Tibial nerve (tissue), 4 donors: ENCODE measurements around the gene PPBP. TPM values are rescaled to one million over a fixed set of nuclear protein-coding genes. Genes with fewer than 3 reads are reported as not detected.
"Not testable (repeated sequence)": the region's sequence is repeated elsewhere in the genome, so short reads cannot be mapped to it uniquely, and the experiment has no call there.

Experiments used
- DNase-seq, 2 donors: peaks; one replicate each; pipeline ENCODE4 v3.0.0-alpha.2; 2019; ENCODE audit warnings: low spot score in 2 of 2
- H3K27ac ChIP-seq, 4 donors: fragments of 200-600 bp; sonication (generic) in 3 of 4; one replicate each; pipeline ENCODE4 v1.5.1; 2017 to 2019; ENCODE audit warnings: mild to moderate bottlenecking in 1 of 4
- H3K27me3 ChIP-seq, 2 donors: fragments of 200-600 bp; sonication (generic) in 1 of 2; one replicate each; pipeline versions ENCODE4 v1.5.1 to v1.6.0; 2017 to 2019
- H3K36me3 ChIP-seq, 3 donors: fragments of 200-600 bp; sonication (generic); one replicate each; pipeline ENCODE4 v1.5.1; 2018 to 2019
- H3K4me1 ChIP-seq, 4 donors: fragments of 200-600 bp; sonication (generic) in 3 of 4; one replicate each; pipeline ENCODE4 v1.5.1; 2017 to 2019
- H3K4me3 ChIP-seq, 4 donors: fragments of 200-600 bp; sonication (generic) in 3 of 4; one replicate each; pipeline ENCODE4 v1.5.1; 2017 to 2019; ENCODE audit warnings: mild to moderate bottlenecking in 1 of 4, moderate library complexity in 1 of 4
- H3K9me3 ChIP-seq, 4 donors: fragments of 200-600 bp; sonication (generic) in 3 of 4; one replicate each; pipeline ENCODE4 v1.5.1; 2017 to 2019
- CTCF ChIP-seq, 5 experiments: fragments of 200-600 bp in 3 of 5; fragments of 450-650 bp in 2 of 5; sonication (generic) in 3 of 5; IDR thresholded peaks; one replicate each; pipeline ENCODE4 v1.5.1; 2016 to 2019; ENCODE audit warnings: antibody characterized with exemption in 5 of 5, mild to moderate bottlenecking in 3 of 5, moderate library complexity in 2 of 5
- EP300 ChIP-seq, 2 donors: sonication (generic); formaldehyde crosslinking; IDR thresholded peaks; one replicate each; pipeline ENCODE4 v1.6.1; 2017; ENCODE audit warnings: antibody characterized with exemption in 2 of 2, mild to moderate bottlenecking in 1 of 2
- POLR2A ChIP-seq, 2 donors: fragments of 450-650 bp; IDR thresholded peaks; one replicate each; pipeline ENCODE4 v1.6.1; 2017; ENCODE audit warnings: antibody characterized with exemption in 2 of 2, mild to moderate bottlenecking in 2 of 2, moderate library complexity in 2 of 2
- WGBS, 2 donors: methylation state at CpG; one replicate each; pipeline ENCODE4 v1.1.5; 2018; 5-methylcytosine and 5-hydroxymethylcytosine counted together
- total RNA-seq, 4 donors: library from RNA; depleted of rRNA; stranded (reverse); fragments of >200 nt; gene quantifications; one replicate each; pipeline ENCODE4 v1.1.0, GENCODE V29; 2016

The PPBP gene
- total RNA-seq, 4 donors from 2014 or later: 1.7 to 6.0 TPM; not detected in 2

- Histone ChIP-seq H3K27ac (no peak overlapping the region), H3K4me3 (no peak overlapping the region), H3K36me3 (no peaks in the 10 kb centered on the region), H3K27me3 (no peaks in the 10 kb centered on the region), H3K9me3 (peaks cover 0 to 12% (median 2%) of the 10 kb centered on the region in 4 donors), H3K4me1 (no peaks in the 10 kb centered on the region)
- 87 to 89% methylated on average over 3 of the region's 3 CpGs for WGBS, 2 donors
- no peak for DNase-seq
- TF ChIP-seq POLR2A (IDR thresholded peaks at IDR 0.05) (no peak), CTCF (IDR thresholded peaks at IDR 0.05) (no peak), EP300 (IDR thresholded peaks at IDR 0.05) (no peak)
Observed at GRCh38 chr4:73952352-73952751, 35.6 kb downstream of the PPBP start.

GRCh38 chr4:73950376-73950920 lies 37.5 kb downstream of the PPBP start:
- 41 to 58% methylated on average over 8 of the region's 8 CpGs for WGBS, 2 donors
- DNase-seq, H3K27me3 ChIP-seq, H3K36me3 ChIP-seq, H3K27ac ChIP-seq, H3K4me3 ChIP-seq, H3K4me1 ChIP-seq, H3K9me3 ChIP-seq: not testable (repeated sequence)

GRCh38 chr4:73948990-73949706 lies 38.8 kb downstream of the PPBP start:
- Histone ChIP-seq H3K4me3 (no peak overlapping the region), H3K9me3 (no peaks in the 10 kb centered on the region), H3K36me3 (no peaks in the 10 kb centered on the region), H3K27me3 (peaks cover 0 to 22% of the 10 kb centered on the region in 2 donors), H3K4me1 (peaks cover 0 to 5% (median 2%) of the 10 kb centered on the region in 4 donors), H3K27ac (no peak overlapping the region)
- WGBS, 2 donors: 88 to 89% methylated on average over 7 of the region's 7 CpGs
- no peak for DNase-seq
- TF ChIP-seq CTCF (IDR thresholded peaks at IDR 0.05): no peak

GRCh38 chr4:73948291-73948690 lies 39.7 kb downstream of the PPBP start:
- H3K27me3 ChIP-seq: peaks cover 0 to 30% of the 10 kb centered on the region in 2 donors
- no peak for DNase-seq
- 77% methylated on average over 1 of the region's 1 CpG for WGBS, 2 donors

GRCh38 chr4:73947239-73947985 lies 40.6 kb downstream of the PPBP start:
- Histone ChIP-seq H3K4me3 (no peak overlapping the region), H3K36me3 (no peaks in the 10 kb centered on the region), H3K4me1 (peaks cover 0 to 9% (median 3%) of the 10 kb centered on the region in 4 donors), H3K27me3 (peaks cover 0 to 37% of the 10 kb centered on the region in 2 donors), H3K9me3 (no peaks in the 10 kb centered on the region), H3K27ac (no peak overlapping the region)
- no peak for DNase-seq
- 68 to 72% methylated on average over 3 of the region's 3 CpGs for WGBS, 2 donors
- TF ChIP-seq CTCF (IDR thresholded peaks at IDR 0.05) (no peak), POLR2A (IDR thresholded peaks at IDR 0.05) (no peak), EP300 (IDR thresholded peaks at IDR 0.05) (no peak)

More at GRCh38 chr4:73948291-73948690, 39.7 kb downstream of the PPBP start:
- Histone ChIP-seq H3K4me3 (no peak overlapping the region), H3K27ac (no peak overlapping the region), H3K36me3 (no peaks in the 10 kb centered on the region), H3K9me3 (no peaks in the 10 kb centered on the region), H3K4me1 (peaks cover 0 to 9% (median 3%) of the 10 kb centered on the region in 4 donors)
- no peak for TF ChIP-seq EP300 (IDR thresholded peaks at IDR 0.05)
- TF ChIP-seq CTCF (IDR thresholded peaks at IDR 0.05): no peak
- no peak for TF ChIP-seq POLR2A (IDR thresholded peaks at IDR 0.05)
